ACC112 (cell line): ENCODE measurements around the gene APOA1.
A peak's percentile ranks its signal among the peaks of the same experiment; 100 is the strongest.

Source experiments
- H2AFZ ChIP-seq: fragments of 200-600 bp; sonication (generic); one replicate; pipeline ENCODE4 v1.6.0; 2017; ENCODE audit warnings: antibody characterized with exemption, low read length; ENCODE audit not compliant: unreplicated experiment
- H3K27ac ChIP-seq: fragments of 200-600 bp; sonication (generic); 2 replicates; pipeline ENCODE4 v1.5.1; 2014; ENCODE audit warnings: low read depth, mild to moderate bottlenecking, antibody characterized with exemption, low read length, moderate library complexity
- H3K27me3 ChIP-seq: fragments of 200-600 bp; sonication (generic); 2 replicates; pipeline ENCODE4 v1.6.1; 2014; ENCODE audit warnings: mild to moderate bottlenecking, antibody characterized with exemption, low read length, moderate library complexity, mixed read lengths; ENCODE audit not compliant: insufficient read depth
- H3K36me3 ChIP-seq: fragments of 200-600 bp; sonication (generic); 2 replicates; pipeline ENCODE4 v1.6.1; 2016; ENCODE audit warnings: mild to moderate bottlenecking, antibody characterized with exemption, low read length, moderate library complexity, mixed read lengths; ENCODE audit not compliant: insufficient read depth
- H3K4me1 ChIP-seq: fragments of 200-600 bp; sonication (generic); one replicate; pipeline ENCODE4 v1.6.1; 2016; ENCODE audit warnings: low read length, mixed read lengths; ENCODE audit not compliant: insufficient read depth, unreplicated experiment, control insufficient read depth
- H3K4me3 ChIP-seq: fragments of 200-600 bp; sonication (generic); 2 replicates; pipeline ENCODE4 v1.5.1; 2014; ENCODE audit warnings: mild to moderate bottlenecking, low read depth, low read length
- H3K79me2 ChIP-seq: fragments of 200-600 bp; sonication (generic); one replicate; pipeline ENCODE4 v1.6.0; 2016; ENCODE audit warnings: low read length; ENCODE audit not compliant: control insufficient read depth, unreplicated experiment, insufficient read depth

The APOA1 gene

DNA sequence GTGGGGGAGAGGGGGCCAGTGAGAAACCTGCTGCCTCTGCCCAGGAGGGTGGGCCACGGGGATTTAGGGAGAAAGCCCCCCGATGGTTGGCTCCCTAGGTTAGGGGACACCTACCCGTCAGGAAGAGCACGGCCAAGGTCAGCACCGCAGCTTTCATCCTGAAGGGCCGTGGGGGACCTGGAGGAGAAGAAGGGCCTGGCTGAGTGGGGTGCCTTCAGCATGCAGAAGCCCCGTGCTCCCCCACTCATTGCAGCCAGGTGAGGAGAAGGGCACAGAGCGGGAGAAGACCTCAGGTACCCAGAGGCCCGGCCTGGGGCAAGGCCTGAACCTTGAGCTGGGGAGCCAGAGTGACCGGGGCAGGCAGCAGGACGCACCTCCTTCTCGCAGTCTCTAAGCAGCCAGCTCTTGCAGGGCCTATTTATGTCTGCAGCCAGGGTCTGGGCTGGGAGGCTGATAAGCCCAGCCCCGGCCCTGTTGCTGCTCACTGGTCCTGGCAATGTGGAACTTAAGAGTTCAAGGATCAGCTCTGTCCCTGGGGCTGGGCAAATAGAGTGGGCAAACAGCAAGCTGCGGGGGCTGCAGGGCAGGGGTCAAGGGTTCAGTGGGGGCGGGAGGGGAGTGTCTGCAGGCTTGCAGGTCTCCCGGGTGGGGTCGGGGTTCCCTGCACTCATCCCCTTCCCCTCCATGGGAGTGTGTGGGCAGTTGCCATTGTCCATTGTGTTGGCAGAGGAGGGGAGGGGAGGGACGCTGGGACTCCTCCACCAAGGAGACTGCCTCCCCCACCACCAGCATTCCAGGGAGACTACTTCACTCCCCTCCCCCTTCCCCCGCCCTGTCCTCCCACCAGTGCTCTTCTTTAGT, at the start of gene APOA1:
Gene APOA1, minus strand, starts transcription at position 392 of the 861 bp plus-strand sequence. Its CDS starts 235 bp downstream, at position 157.
- no peak within 1 kb of the TSS for H3K27ac ChIP-seq
- H3K4me3 ChIP-seq: no peak within 1 kb of the TSS

DNA sequence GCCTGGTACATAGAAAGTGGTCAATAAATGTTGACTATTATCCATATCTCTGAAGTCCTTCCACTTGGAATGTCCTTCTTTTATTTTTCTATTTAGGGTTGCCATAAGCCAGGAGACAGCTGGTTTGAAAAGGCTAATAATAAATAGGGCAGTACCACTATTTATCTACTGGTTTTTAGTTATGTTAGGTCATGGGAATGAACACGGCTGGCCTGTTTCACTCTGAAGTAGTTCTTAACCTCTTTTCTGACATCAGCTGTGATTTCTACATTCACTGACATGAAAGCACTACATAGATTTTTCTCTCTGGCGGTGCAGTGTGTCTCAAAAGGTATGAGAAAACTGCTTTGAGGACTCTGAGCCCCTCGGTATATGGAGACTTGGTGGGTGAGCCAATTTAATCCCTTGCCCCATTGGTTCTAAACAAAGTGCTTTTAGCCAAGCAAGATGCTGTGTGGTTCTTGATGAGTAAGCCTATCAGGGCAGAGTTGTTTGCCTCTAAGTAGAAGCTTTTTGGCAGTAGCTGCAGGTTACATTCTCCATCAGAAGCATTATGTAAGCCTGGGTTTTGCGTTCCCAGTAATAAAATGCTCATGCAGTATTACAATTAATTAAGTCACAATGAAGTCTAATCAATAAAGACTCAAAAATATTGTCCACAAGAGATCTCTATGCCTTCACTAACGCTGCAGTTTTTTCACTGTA, 48.7 kb upstream of the APOA1 start:
- H3K27me3 ChIP-seq: no peaks in the 10 kb centered on the region
- H3K36me3 ChIP-seq: no peaks in the 10 kb centered on the region
- no peak overlapping the region for H2AFZ ChIP-seq
- H3K4me1 ChIP-seq: peaks cover 12% of the 10 kb centered on the region
- H3K4me3 ChIP-seq: no peak overlapping the region
- H3K27ac ChIP-seq: no peak overlapping the region
- H3K79me2 ChIP-seq: no peaks in the 10 kb centered on the region

More for the DNA sequence above, at the start of gene APOA1:
- no peaks in the 10 kb centered on the region for H3K27me3 ChIP-seq
- no peaks in the 10 kb centered on the region for H3K36me3 ChIP-seq
- peaks cover 14% of the 10 kb centered on the region for H3K4me1 ChIP-seq
- no peaks in the 10 kb centered on the region for H3K79me2 ChIP-seq
- no peak within 1 kb of the TSS for H2AFZ ChIP-seq

DNA sequence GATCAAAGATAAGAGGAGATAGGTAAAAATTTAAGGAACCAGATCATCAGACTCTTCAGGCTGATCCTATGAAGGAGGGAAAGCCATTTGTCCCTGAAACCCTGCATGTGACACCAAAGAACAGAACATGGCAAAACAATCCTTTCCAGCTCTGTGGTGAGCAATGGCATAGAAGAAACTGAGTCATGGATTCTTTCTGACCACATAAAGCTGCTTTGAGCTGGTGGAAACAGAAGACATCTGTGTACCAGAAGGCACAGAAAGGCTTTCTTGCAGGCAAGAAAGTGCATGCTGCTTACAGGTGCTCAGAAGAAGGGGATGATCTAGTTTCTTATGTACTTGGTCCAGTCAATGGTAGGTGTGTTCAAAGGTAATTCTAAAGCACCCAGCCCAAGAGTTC, 45.0 kb upstream of the APOA1 start:
- Histone ChIP-seq H3K27ac (no peak overlapping the region), H3K4me3 (no peak overlapping the region), H3K27me3 (no peaks in the 10 kb centered on the region), H3K4me1 (peaks cover 12% of the 10 kb centered on the region), H3K36me3 (no peaks in the 10 kb centered on the region), H2AFZ (no peak overlapping the region), H3K79me2 (no peaks in the 10 kb centered on the region)

DNA sequence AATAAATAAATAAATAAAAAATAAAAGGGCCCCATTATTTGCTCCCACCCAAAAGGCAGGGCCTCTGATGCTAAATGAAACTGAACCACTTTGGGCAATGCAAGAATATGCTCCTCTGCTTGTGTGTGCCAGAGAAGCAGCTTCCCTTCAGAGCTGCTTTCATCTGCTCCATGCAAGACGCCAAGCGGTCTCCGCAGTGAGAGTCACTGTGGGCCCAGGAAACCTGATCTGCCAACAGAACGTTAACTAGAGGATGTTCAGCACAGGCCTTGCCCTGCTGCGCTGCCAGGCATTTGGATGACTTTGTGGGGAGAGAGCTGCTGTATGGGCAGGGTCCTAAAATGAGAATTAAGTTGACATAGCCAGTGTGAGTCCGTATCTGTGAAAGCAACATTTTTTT, 43.7 kb upstream of the APOA1 start:
- Histone ChIP-seq H3K27me3 (no peaks in the 10 kb centered on the region), H3K4me3 (no peak overlapping the region), H3K36me3 (no peaks in the 10 kb centered on the region), H3K4me1 (peaks cover 12% of the 10 kb centered on the region), H2AFZ (no peak overlapping the region), H3K27ac (no peak overlapping the region), H3K79me2 (no peaks in the 10 kb centered on the region)

DNA sequence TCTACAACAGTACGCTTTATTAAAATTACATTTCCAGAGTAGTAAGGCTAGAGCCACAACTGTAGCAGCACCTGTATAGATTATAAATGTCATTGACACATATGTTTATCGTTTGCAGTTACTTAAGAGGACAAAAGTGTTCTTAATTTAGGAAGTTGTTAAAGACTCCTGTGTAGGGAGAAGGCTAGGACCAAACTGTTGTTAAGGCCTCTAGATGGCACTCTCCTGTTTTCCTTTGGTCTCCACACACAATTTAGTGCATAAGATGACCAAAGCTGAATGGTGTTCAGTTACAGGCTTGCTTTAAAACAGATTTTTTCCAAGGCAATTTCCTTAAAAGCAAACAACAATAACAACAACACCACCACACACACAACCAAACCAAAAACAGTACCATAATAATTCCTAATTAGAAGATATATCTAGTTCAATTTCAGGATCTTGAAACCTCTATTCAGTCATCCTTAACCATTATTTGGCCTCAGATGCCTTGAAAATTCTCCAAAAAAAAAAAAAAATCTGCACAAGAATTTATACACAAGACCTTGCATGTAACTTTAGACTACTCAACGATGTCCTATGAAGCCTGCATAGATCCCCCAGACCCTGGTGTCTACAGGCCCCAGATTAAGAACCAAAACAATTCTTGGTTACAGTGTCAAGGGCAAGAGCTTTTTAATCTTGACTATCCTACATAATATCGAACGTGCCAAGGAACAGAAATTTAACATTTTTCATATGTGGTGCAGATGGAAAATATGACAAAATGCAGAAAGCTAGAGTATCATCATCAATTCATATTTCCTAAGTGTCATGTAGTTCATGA, 42.6 kb upstream of the APOA1 start:
- H3K27me3 ChIP-seq: no peaks in the 10 kb centered on the region
- H2AFZ ChIP-seq: no peak overlapping the region
- H3K27ac ChIP-seq: no peak overlapping the region
- H3K36me3 ChIP-seq: 0 out of 2 replicates have a peak, but pooled peaks cover 8% of the 10 kb centered on the region
- H3K79me2 ChIP-seq: no peaks in the 10 kb centered on the region
- H3K4me1 ChIP-seq: peaks cover 14% of the 10 kb centered on the region
- H3K4me3 ChIP-seq: no peak overlapping the region

DNA sequence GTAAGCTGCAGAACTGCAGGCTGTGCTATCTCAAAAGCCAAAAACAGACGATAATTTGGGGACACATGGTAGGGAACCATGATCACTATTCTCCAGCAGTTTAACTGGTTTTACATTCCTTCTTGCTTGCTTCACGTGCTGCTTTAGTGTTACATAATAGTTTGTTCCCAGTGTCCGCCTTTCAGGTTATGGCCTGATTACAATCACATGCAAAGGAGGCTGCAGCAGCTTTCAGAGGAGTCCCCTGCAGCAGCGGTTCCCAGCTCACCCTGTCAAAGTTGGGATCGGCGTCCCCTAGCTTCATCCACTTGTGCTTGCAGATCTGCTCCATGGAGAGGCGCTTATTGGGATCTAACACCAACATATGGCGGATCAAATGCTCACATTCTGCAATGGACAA, 39.2 kb upstream of the APOA1 start:
- Histone ChIP-seq H3K4me3 (no peak overlapping the region), H3K27ac (no peak overlapping the region), H3K27me3 (no peaks in the 10 kb centered on the region), H2AFZ (no peak overlapping the region), H3K4me1 (peaks cover 18% of the 10 kb centered on the region), H3K36me3 (peaks cover 16% of the 10 kb centered on the region; the same call in 1 of the 2 replicates), H3K79me2 (no peaks in the 10 kb centered on the region)

DNA sequence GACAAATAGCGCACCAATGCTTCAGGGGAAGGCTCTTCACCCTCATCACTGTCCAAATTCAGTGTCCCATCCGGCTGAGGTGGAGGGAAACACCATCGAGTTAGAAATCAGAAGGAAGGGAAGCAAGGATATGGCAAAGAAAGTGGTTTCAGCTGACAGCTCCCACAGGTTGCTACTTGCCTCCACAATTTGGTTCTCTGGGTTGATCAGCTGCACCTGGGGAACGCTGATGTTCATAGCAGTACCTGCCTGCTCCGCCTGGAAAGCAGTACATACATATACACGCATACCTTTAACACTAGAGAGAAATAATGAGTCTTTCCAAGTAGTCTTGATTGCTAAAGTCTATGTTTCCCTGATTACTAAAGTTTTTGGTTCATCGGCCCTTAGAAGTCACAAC, 37.8 kb upstream of the APOA1 start:
- Histone ChIP-seq H3K4me1 (peaks cover 29% of the 10 kb centered on the region), H3K36me3 (peaks cover 16% of the 10 kb centered on the region; the same call in 1 of the 2 replicates), H3K79me2 (no peaks in the 10 kb centered on the region), H3K27ac (no peak overlapping the region), H3K27me3 (no peaks in the 10 kb centered on the region), H3K4me3 (no peak overlapping the region), H2AFZ (no peak overlapping the region)

DNA sequence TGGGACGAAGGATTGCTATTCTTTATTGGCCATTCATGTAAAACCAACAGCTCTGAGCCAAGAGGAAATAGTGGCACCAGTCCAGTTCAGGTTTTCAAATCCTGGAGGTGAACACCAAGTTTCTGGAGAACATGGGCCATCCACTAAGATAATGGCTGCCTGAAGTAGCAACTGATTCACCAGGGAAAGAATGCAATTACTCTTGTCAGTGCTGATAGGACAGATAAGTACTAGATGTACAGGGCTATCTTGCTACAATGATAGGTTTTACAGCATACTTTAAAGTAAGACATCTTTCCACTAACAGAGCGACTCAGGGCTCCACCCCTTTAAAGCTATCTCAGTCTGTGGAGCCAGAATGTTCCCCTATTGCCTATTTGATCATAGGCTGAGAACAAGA, 36.8 kb upstream of the APOA1 start:
- H3K79me2 ChIP-seq: no peaks in the 10 kb centered on the region
- peaks cover 16% of the 10 kb centered on the region; the same call in 1 of the 2 replicates for H3K36me3 ChIP-seq
- H3K4me1 ChIP-seq: peaks cover 29% of the 10 kb centered on the region
- peak overlapping the region; percentile 17; the same call in 1 of the 2 replicates for H3K27ac ChIP-seq
- no peak overlapping the region for H2AFZ ChIP-seq
- no peaks in the 10 kb centered on the region for H3K27me3 ChIP-seq
- no peak overlapping the region for H3K4me3 ChIP-seq

DNA sequence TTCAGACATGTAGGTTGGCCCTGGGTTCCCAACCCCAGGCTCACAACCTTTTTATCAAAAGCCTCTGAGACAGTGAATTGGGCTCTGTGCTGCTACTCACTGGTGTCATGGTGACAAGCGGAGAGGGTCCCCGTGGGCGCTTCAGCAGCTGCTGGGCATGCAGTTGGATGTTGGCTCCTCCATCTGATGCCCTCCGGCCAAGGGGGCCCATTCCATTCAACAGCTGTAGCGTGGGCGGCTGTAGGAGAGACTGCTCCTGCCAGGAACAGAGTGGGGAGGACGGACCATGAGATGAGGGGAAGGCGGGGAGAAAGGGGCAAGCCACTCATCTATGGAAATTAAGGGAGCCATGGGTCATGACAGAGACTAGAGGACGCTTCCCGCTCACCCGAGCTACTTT, 36.0 kb upstream of the APOA1 start:
- H2AFZ ChIP-seq: no peak overlapping the region
- peaks cover 21% of the 10 kb centered on the region; the same call in 1 of the 2 replicates for H3K36me3 ChIP-seq
- no peaks in the 10 kb centered on the region for H3K27me3 ChIP-seq
- H3K27ac ChIP-seq: no peak overlapping the region
- no peaks in the 10 kb centered on the region for H3K79me2 ChIP-seq
- no peak overlapping the region for H3K4me3 ChIP-seq
- H3K4me1 ChIP-seq: peaks cover 29% of the 10 kb centered on the region

DNA sequence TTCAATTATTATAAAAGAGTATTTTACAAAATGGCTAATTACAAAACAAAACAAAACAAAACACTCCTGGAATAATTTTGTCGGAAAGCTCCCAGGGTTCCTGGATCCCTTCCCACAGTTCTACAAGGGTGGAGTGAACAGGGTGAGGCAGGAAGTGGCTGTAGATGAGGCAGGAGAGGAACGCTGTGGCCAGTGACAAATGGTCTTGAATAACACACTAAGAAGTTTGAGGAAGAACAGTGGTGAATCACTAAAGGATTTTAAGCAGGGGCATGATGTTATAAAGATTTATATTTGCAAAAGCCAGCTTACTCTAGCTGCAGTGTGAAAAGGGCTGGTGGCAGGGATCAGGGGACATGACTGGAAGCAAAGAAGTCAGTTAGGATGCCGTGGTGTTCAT, 33.8 kb upstream of the APOA1 start:
- H3K4me1 ChIP-seq: peaks cover 29% of the 10 kb centered on the region
- H2AFZ ChIP-seq: peak overlapping the region; percentile 29
- no peak overlapping the region for H3K4me3 ChIP-seq
- no peaks in the 10 kb centered on the region for H3K79me2 ChIP-seq
- no peaks in the 10 kb centered on the region for H3K27me3 ChIP-seq
- peaks cover 38% of the 10 kb centered on the region for H3K36me3 ChIP-seq
- H3K27ac ChIP-seq: peak overlapping the region; percentile 70
